OCI-LY1 (cell line): ENCODE data around the gene ANKMY1.

Experiments
- H2AFZ ChIP-seq: fragments of 200-600 bp; sonication (generic), shearing (Covaris generic); 2 replicates; pipeline ENCODE4 v1.6.0; 2014; ENCODE audit warnings: antibody characterized with exemption, mild to moderate bottlenecking, low read length
- H3F3A ChIP-seq: fragments of 200-600 bp; sonication (generic), shearing (Covaris generic); 2 replicates; pipeline ENCODE4 v1.6.0; 2014; ENCODE audit warnings: mild to moderate bottlenecking, antibody characterized with exemption, low read length, moderate library complexity; ENCODE audit not compliant: insufficient read depth
- H3K27ac ChIP-seq: fragments of 200-600 bp; sonication (generic); 2 replicates; pipeline ENCODE4 v1.5.1; 2014; ENCODE audit warnings: low read length, mixed run types, mild to moderate bottlenecking, low read depth; ENCODE audit not compliant: poor library complexity, severe bottlenecking
- H3K27me3 ChIP-seq: fragments of 200-600 bp; sonication (generic); 2 replicates; pipeline ENCODE4 v1.6.0; 2014; ENCODE audit warnings: antibody characterized with exemption, mild to moderate bottlenecking, low read length, moderate library complexity; ENCODE audit not compliant: insufficient read depth
- H3K36me3 ChIP-seq: fragments of 200-600 bp; sonication (generic); 2 replicates; pipeline ENCODE4 v1.6.1; 2014; ENCODE audit warnings: mild to moderate bottlenecking, antibody characterized with exemption, low read length, moderate library complexity, mixed read lengths; ENCODE audit not compliant: insufficient read depth
- H3K4me1 ChIP-seq: fragments of 200-600 bp; sonication (generic); 2 replicates; pipeline ENCODE4 v1.5.1; 2014; ENCODE audit warnings: mild to moderate bottlenecking, low read length, moderate library complexity; ENCODE audit not compliant: insufficient read depth, severe bottlenecking
- H3K4me2 ChIP-seq: fragments of 200-600 bp; sonication (generic), shearing (Covaris generic); 2 replicates; pipeline ENCODE4 v1.6.1; 2014; ENCODE audit warnings: low read length
- H3K4me3 ChIP-seq: fragments of 200-600 bp; sonication (generic); 2 replicates; pipeline ENCODE4 v1.5.1; 2014; ENCODE audit warnings: low read length, low read depth, mild to moderate bottlenecking, mixed read lengths; ENCODE audit not compliant: poor library complexity, severe bottlenecking
- H3K79me2 ChIP-seq: fragments of 200-600 bp; shearing (Covaris generic); 2 replicates; pipeline ENCODE4 v1.6.1; 2016; ENCODE audit warnings: mixed run types, low read length, mixed read lengths; ENCODE audit not compliant: insufficient read depth
- H3K9ac ChIP-seq: fragments of 200-600 bp; sonication (generic), shearing (Covaris generic); 2 replicates; pipeline ENCODE4 v1.6.1; 2014; ENCODE audit warnings: mild to moderate bottlenecking, low read length, mixed read lengths
- H3K9me2 ChIP-seq: fragments of 200-600 bp; sonication (generic), shearing (Covaris generic); 2 replicates; pipeline ENCODE4 v1.6.1; 2014; ENCODE audit warnings: low read depth, mild to moderate bottlenecking, low read length, mixed read lengths
- H3K9me3 ChIP-seq: fragments of 200-600 bp; shearing (Covaris generic); 2 replicates; pipeline ENCODE4 v1.6.1; 2014; ENCODE audit warnings: low read length, mixed read lengths
- H4K20me1 ChIP-seq: fragments of 200-600 bp; sonication (generic), shearing (Covaris generic); 2 replicates; pipeline ENCODE4 v1.6.0; 2016; ENCODE audit warnings: mild to moderate bottlenecking, low read length; ENCODE audit not compliant: insufficient read depth
- EZH2 ChIP-seq: fragments of 200-600 bp; sonication (generic), shearing (Covaris generic); IDR thresholded peaks from 2 replicates; pipeline ENCODE4 v1.8.0; 2017; ENCODE audit warnings: borderline replicate concordance, mixed run types, mild to moderate bottlenecking, antibody characterized with exemption, low read length, moderate library complexity, mixed read lengths
- TF ChIP-seq, protein P1 (sequence below): fragments of 200-600 bp; sonication (generic), shearing (Covaris generic); IDR thresholded peaks from 2 replicates; pipeline ENCODE4 v1.5.1; 2017; ENCODE audit warnings: mild to moderate bottlenecking, antibody characterized with exemption, low read length, moderate library complexity, mixed read lengths

Gene ANKMY1

GRCh38 chr2:240597419-240598181 is 39.8 kb upstream of the ANKMY1 start:
- no peaks in the 10 kb centered on the region for H3F3A ChIP-seq
- H3K27me3 ChIP-seq, result no peaks in the 10 kb centered on the region
- H3K4me3 ChIP-seq, result no peak overlapping the region
- H3K36me3 ChIP-seq, result peaks cover 9% of the 10 kb centered on the region; the same call in 1 of the 2 replicates
- H3K79me2 ChIP-seq, result no peaks in the 10 kb centered on the region
- no peaks in the 10 kb centered on the region for H3K9me2 ChIP-seq
- H3K9me3 ChIP-seq, result no peaks in the 10 kb centered on the region
- no peaks in the 10 kb centered on the region for H3K4me1 ChIP-seq
- no peak overlapping the region for H2AFZ ChIP-seq
- TF ChIP-seq, protein P1, sequence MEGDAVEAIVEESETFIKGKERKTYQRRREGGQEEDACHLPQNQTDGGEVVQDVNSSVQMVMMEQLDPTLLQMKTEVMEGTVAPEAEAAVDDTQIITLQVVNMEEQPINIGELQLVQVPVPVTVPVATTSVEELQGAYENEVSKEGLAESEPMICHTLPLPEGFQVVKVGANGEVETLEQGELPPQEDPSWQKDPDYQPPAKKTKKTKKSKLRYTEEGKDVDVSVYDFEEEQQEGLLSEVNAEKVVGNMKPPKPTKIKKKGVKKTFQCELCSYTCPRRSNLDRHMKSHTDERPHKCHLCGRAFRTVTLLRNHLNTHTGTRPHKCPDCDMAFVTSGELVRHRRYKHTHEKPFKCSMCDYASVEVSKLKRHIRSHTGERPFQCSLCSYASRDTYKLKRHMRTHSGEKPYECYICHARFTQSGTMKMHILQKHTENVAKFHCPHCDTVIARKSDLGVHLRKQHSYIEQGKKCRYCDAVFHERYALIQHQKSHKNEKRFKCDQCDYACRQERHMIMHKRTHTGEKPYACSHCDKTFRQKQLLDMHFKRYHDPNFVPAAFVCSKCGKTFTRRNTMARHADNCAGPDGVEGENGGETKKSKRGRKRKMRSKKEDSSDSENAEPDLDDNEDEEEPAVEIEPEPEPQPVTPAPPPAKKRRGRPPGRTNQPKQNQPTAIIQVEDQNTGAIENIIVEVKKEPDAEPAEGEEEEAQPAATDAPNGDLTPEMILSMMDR, result no peak
- TF ChIP-seq EZH2, result no peak
- no peak overlapping the region for H3K27ac ChIP-seq
- no peak overlapping the region for H3K9ac ChIP-seq
- no peak overlapping the region for H3K4me2 ChIP-seq
- H4K20me1 ChIP-seq, result no peaks in the 10 kb centered on the region

DNA sequence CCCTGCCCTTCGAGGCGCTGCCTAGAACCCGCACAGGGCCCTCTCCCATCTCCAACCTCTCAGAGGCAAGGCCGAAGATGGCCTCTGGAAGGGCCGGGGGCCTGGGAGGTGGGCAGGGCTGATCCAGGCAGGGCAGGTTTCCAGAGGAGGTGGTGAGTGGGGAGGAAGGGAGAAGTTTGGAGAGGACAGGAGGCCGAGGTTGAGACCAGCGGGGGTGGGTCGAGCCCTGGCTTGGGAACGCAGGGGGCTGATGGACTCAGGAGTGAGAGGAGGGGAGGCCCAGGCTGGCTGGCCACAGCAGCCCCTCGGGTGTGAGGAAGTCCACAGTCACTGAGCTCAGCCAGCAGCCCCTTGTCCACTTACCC is 39.2 kb upstream of the ANKMY1 start:
- H3K27ac ChIP-seq, result no peak overlapping the region
- H3K36me3 ChIP-seq, result peaks cover 13% of the 10 kb centered on the region
- no peaks in the 10 kb centered on the region for H3F3A ChIP-seq
- no peaks in the 10 kb centered on the region for H3K79me2 ChIP-seq
- H3K27me3 ChIP-seq, result no peaks in the 10 kb centered on the region
- H3K4me3 ChIP-seq, result no peak overlapping the region
- no peaks in the 10 kb centered on the region for H3K4me1 ChIP-seq
- no peaks in the 10 kb centered on the region for H4K20me1 ChIP-seq
- no peak overlapping the region for H3K4me2 ChIP-seq
- TF ChIP-seq, protein P1, result no peak
- TF ChIP-seq EZH2, result no peak
- no peaks in the 10 kb centered on the region for H3K9me3 ChIP-seq
- H2AFZ ChIP-seq, result no peak overlapping the region
- H3K9ac ChIP-seq, result no peak overlapping the region
- no peaks in the 10 kb centered on the region for H3K9me2 ChIP-seq

DNA sequence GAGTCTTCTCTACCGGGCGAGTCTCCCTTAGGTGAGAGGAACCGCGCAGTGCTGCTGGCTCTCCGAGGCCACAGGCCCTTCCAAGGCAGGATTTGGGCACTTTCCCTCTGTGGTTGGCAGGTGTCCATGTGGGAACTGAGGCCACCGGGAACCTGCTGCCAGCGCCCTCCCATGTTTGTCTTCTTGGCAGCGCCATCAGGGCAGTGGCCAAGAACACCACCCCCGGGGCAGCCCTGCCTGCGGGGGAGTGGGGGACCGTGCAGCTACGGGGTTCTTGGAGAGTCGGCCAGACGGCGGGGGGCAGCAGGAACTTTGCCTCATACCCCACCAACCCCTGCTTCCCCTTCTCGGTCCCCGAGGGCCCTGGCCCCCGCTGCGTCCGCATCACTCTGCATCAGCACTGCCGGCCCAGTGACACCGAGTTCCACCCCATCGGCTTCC is 38.7 kb upstream of the ANKMY1 start:
- no peaks in the 10 kb centered on the region for H3K27me3 ChIP-seq
- H3K9me3 ChIP-seq, result no peaks in the 10 kb centered on the region
- no peak overlapping the region for H2AFZ ChIP-seq
- peaks cover 17% of the 10 kb centered on the region for H3K36me3 ChIP-seq
- no peaks in the 10 kb centered on the region for H3F3A ChIP-seq
- H3K79me2 ChIP-seq, result no peaks in the 10 kb centered on the region
- H3K4me1 ChIP-seq, result no peaks in the 10 kb centered on the region
- no peak overlapping the region for H3K4me3 ChIP-seq
- no peak overlapping the region for H3K9ac ChIP-seq
- no peaks in the 10 kb centered on the region for H3K9me2 ChIP-seq
- H4K20me1 ChIP-seq, result no peaks in the 10 kb centered on the region
- H3K4me2 ChIP-seq, result no peak overlapping the region
- TF ChIP-seq EZH2, result no peak
- TF ChIP-seq, protein P1, result no peak
- no peak overlapping the region for H3K27ac ChIP-seq
